Measurements from ENCODE around the gene BIRC7. TPM values are rescaled to one million over a fixed set of nuclear protein-coding genes. Genes with fewer than 3 reads are reported as not detected.
A peak's percentile ranks its signal among the peaks of the same experiment; 100 is the strongest.

The BIRC7 gene
- total and polyA plus RNA-seq, 2 donors from 2014 or later, result 0.30 to 4.0 TPM

DNA sequence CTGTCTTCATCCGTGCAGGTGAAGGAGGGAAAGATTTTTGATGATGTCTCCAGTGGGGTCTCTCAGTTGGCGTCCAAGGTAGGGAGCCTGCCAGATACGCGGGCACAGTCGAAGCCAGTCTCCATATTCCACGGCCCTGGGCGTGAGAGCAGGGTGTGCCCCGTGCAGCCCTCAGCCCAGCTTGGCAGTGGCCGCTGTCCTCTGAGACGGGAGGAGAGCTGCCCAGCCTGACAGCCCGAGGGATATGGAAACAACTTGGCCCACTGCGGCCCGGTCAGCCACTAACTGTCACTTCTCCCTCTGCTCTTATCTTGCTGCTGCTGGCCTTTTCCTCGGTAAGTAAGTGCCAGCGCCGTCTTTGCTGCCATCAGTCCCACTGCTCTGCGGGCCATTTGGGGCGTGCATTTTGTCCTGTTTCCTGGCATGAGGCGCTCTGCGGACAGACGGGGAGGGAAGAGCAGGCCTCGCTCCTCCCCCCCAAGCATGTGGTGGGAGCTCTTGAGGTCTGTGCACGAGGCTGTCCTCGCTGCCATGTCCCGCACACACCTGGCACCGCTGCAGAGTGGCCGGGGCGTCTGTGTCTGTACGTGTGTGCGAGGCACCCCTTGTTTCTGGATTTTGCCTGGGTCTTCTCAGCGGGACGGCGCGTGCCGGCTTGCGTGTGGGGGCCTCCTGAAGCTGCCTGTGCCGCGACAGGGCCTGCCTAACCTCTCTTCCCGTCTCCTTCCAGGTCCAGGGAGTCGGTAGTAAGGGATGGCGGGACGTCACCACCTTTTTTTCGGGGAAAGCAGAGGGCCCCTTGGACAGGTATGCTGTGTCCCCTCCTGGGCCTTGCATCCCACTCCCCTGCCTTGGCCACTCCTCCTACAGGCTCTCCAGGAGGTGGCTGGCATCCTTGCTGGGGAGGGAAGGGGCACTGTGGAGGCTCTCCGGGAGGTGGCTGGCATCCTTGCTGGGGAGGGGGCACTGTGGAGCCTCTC lies 50.2 kb downstream of the BIRC7 start:
- Histone ChIP-seq H3K4me1 (ENCODE audit: control insufficient read depth in 2 of 3, insufficient read depth in 2 of 3, low read depth in 1 of 3, low read length in 3 of 3) (peaks cover 0 to under 1% (median 0%) of the 10 kb centered on the region in 3 donors), H3K36me3 (ENCODE audit: control insufficient read depth in 2 of 3, insufficient read depth in 3 of 3, low read length in 3 of 3) (no peaks in the 10 kb centered on the region)

DNA sequence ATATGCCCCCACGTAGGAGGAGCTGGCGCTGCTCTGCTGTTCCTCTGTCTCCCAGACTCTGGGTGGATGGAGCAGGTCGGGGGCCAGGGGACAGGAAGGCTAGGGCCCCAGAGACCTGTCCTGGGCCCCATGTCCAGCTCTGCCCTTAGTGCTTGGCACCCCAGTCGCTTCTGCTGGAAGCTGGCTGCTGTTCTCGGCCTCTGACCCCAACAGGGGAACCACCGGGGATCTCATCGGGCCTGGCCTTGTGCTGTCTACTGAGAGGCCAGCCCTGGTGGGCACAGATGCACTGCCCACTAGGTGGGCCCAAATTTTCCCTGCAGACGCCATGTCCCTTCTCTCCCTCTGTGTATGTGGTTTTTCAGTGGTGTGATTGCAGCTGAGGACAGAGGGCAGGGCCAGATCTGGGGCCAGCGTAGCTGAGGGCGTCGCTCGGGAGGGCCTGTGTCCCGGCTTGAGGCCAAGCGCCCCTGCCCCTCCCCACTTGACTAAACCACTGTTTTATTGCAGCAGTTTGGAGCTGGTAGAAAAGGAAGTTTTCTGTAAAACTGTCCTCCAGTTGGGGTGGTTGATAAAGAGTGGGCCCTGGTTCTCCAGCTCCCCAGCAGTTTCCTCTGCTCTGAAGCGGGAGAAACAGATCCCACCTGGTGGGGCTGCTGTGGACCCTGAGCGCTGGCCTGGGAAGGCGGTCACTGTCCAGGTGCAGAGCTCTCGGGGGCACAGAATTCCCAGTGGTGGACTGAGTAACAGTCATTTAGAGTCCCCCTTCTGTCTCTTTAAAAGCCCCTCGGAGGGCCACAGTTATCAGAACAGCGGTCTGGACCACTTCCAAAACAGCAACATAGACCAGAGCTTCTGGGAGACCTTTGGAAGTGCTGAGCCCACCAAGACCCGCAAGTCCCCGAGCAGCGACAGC lies 51.3 kb downstream of the BIRC7 start:
- peaks cover 0 to 3% (median 0%) of the 10 kb centered on the region in 3 donors for H3K4me1 ChIP-seq (ENCODE audit: control insufficient read depth in 2 of 3, insufficient read depth in 2 of 3, low read depth in 1 of 3, low read length in 3 of 3)
- TF ChIP-seq, protein P1, sequence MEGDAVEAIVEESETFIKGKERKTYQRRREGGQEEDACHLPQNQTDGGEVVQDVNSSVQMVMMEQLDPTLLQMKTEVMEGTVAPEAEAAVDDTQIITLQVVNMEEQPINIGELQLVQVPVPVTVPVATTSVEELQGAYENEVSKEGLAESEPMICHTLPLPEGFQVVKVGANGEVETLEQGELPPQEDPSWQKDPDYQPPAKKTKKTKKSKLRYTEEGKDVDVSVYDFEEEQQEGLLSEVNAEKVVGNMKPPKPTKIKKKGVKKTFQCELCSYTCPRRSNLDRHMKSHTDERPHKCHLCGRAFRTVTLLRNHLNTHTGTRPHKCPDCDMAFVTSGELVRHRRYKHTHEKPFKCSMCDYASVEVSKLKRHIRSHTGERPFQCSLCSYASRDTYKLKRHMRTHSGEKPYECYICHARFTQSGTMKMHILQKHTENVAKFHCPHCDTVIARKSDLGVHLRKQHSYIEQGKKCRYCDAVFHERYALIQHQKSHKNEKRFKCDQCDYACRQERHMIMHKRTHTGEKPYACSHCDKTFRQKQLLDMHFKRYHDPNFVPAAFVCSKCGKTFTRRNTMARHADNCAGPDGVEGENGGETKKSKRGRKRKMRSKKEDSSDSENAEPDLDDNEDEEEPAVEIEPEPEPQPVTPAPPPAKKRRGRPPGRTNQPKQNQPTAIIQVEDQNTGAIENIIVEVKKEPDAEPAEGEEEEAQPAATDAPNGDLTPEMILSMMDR (IDR thresholded peaks at IDR 0.05; ENCODE audit: borderline replicate concordance, extremely low read depth, insufficient read depth), result no peak
- intact Hi-C loops (cut with DNase I), result no loop called here
- H3K36me3 ChIP-seq (ENCODE audit: control insufficient read depth in 2 of 3, insufficient read depth in 3 of 3, low read length in 3 of 3), result no peaks in the 10 kb centered on the region
- no peaks in the 10 kb centered on the region for H3K9me3 ChIP-seq (ENCODE audit: control insufficient read depth in 2 of 3, insufficient read depth in 1 of 3, low read length in 3 of 3)
- no peak overlapping the region for H3K27ac ChIP-seq (ENCODE audit: low read depth in 2 of 2, low read length in 2 of 2)
- H3K27me3 ChIP-seq (ENCODE audit: control insufficient read depth, insufficient read depth, low read length), result no peaks in the 10 kb centered on the region
- no peak overlapping the region for H3K9ac ChIP-seq (ENCODE audit: low read length in 3 of 3)
- no peak for FAIRE-seq
- DNase-seq, result peak in 1 of 5 donors; percentile 53
- H3K4me3 ChIP-seq (ENCODE audit: low read length in 3 of 3), result no peak overlapping the region

More for the DNA sequence above, 50.2 kb downstream of the BIRC7 start:
- TF ChIP-seq, protein P1 (IDR thresholded peaks at IDR 0.05; ENCODE audit: borderline replicate concordance, extremely low read depth, insufficient read depth), result no peak
- H3K9ac ChIP-seq (ENCODE audit: low read length in 3 of 3), result no peak overlapping the region
- no peak overlapping the region for H3K27ac ChIP-seq (ENCODE audit: low read depth in 2 of 2, low read length in 2 of 2)
- H3K9me3 ChIP-seq (ENCODE audit: control insufficient read depth in 2 of 3, insufficient read depth in 1 of 3, low read length in 3 of 3), result no peaks in the 10 kb centered on the region
- no peak overlapping the region for H3K4me3 ChIP-seq (ENCODE audit: low read length in 3 of 3)
- no peaks in the 10 kb centered on the region for H3K27me3 ChIP-seq (ENCODE audit: control insufficient read depth, insufficient read depth, low read length)
- FAIRE-seq (no peak), DNase-seq (peak in 1 of 5 donors; percentile 63)
- intact Hi-C loops (cut with DNase I), result no loop called here

DNA sequence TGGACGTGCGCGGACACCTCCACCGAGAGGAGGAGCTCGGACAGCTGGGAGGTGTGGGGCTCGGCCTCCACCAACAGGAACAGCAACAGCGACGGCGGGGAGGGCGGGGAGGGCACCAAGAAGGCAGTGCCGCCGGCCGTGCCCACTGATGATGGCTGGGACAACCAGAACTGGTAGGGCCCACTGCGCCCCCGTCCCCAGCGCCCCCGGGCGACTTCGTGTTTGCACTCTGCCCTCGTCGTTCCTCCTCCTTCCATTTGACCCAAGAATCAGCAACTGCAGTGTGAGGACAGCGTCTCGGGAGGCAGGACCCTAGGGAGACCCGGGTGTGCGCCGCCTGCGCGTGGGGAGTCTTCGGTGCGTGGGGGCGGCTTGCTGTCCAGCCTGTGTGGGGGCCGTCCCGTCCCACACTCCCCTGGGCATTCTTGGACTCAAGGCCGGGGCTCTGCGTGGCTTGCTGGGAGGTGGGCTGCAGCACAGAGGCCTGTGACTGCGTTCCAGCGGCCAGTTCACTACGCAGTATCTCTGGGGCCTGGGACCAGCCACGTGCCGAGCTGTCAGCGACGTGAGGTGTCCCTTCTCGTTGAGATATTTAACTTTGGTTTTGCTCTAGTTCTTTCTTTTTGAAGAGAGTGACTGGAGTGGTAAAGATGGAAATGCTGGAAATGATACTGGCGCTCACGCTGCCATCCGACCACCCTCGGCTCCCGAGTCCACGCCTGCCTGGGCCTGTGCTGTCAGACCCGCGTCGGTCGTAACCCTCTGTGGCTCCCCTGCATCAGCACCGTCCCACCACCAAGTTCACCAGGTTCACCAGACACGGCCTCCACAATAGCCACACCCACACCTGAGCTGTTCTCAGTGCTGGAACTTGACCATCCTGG lies 52.2 kb downstream of the BIRC7 start:
- H3K4me3 ChIP-seq (ENCODE audit: low read length in 3 of 3), result no peak overlapping the region
- intact Hi-C loops (cut with DNase I), result no loop called here

More for the DNA sequence above, 52.2 kb downstream of the BIRC7 start:
- DNase-seq, result peak in 1 of 5 donors; percentile 67
- Histone ChIP-seq H3K9me3 (ENCODE audit: control insufficient read depth in 2 of 3, insufficient read depth in 1 of 3, low read length in 3 of 3) (no peaks in the 10 kb centered on the region), H3K4me1 (ENCODE audit: control insufficient read depth in 2 of 3, insufficient read depth in 2 of 3, low read depth in 1 of 3, low read length in 3 of 3) (peaks cover 0 to 3% (median 0%) of the 10 kb centered on the region in 3 donors), H3K27me3 (ENCODE audit: control insufficient read depth, insufficient read depth, low read length) (no peaks in the 10 kb centered on the region), H3K9ac (ENCODE audit: low read length in 3 of 3) (no peak overlapping the region), H3K36me3 (ENCODE audit: control insufficient read depth in 2 of 3, insufficient read depth in 3 of 3, low read length in 3 of 3) (no peaks in the 10 kb centered on the region), H3K27ac (ENCODE audit: low read depth in 2 of 2, low read length in 2 of 2) (no peak overlapping the region)
- TF ChIP-seq, protein P1 (IDR thresholded peaks at IDR 0.05; ENCODE audit: borderline replicate concordance, extremely low read depth, insufficient read depth), result no peak
- FAIRE-seq, result no peak
